Esophagus muscularis mucosa (tissue), 4 donors: ENCODE results near the gene OLFML3. TPM values are rescaled to one million over a fixed set of nuclear protein-coding genes. Genes with fewer than 3 reads are reported as not detected.
A peak's percentile ranks its signal among the peaks of the same experiment; 100 is the strongest.

Source experiments
- DNase-seq: peaks from one replicate; pipeline ENCODE4 v3.0.0-alpha.2; 2017; ENCODE audit errors: extremely low spot score
- H3K27ac ChIP-seq, 4 donors: fragments of 200-600 bp; sonication (generic); replicated peaks in 1 of 4; 1 replicate in 3 of 4; 2 replicates in 1 of 4; pipeline ENCODE4 v1.5.1; 2016 to 2019; ENCODE audit warnings: mild to moderate bottlenecking in 1 of 4
- H3K27me3 ChIP-seq, 4 donors: fragments of 200-600 bp; sonication (generic); one replicate each; pipeline versions ENCODE4 v1.5.1 to v1.6.0; 2016 to 2019
- H3K36me3 ChIP-seq, 4 donors: fragments of 200-600 bp; sonication (generic); one replicate each; pipeline ENCODE4 v1.5.1; 2016 to 2019
- H3K4me1 ChIP-seq, 4 donors: fragments of 200-600 bp; sonication (generic); one replicate each; pipeline ENCODE4 v1.5.1; 2016 to 2019
- H3K4me3 ChIP-seq, 4 donors: fragments of 200-600 bp; sonication (generic); 1 replicate in 2 of 4; 2 replicates in 2 of 4; pipeline ENCODE4 v1.5.1; 2016 to 2019; ENCODE audit warnings: mild to moderate bottlenecking in 4 of 4, moderate library complexity in 1 of 4
- H3K9me3 ChIP-seq, 4 donors: fragments of 200-600 bp; sonication (generic); 1 replicate in 3 of 4; 2 replicates in 1 of 4; pipeline ENCODE4 v1.5.1; 2016 to 2019
- EP300 ChIP-seq: sonication (generic); formaldehyde crosslinking; IDR thresholded peaks from one replicate; pipeline ENCODE4 v1.6.1; 2017; ENCODE audit warnings: antibody characterized with exemption
- POLR2A ChIP-seq: fragments of 450-650 bp; IDR thresholded peaks from one replicate; pipeline ENCODE4 v1.6.1; 2017; ENCODE audit warnings: antibody characterized with exemption, moderate library complexity, mild to moderate bottlenecking, low read depth
- POLR2AphosphoS5 ChIP-seq, 2 donors: sonication (generic); formaldehyde crosslinking; IDR thresholded peaks; one replicate each; pipeline ENCODE4 v1.6.1; 2017; ENCODE audit warnings: antibody characterized with exemption in 2 of 2
- WGBS: methylation state at CpG from one replicate; pipeline ENCODE4 v1.1.5; 2018; 5-methylcytosine and 5-hydroxymethylcytosine counted together
- intact Hi-C: fragments of 100-400 bp; cut with DNase I; formaldehyde crosslinking; loops from one replicate; pipeline ENCODE4 v1.15.1; 2023
- total RNA-seq, 4 donors: library from RNA; depleted of rRNA; stranded (reverse); fragments of >200 nt; gene quantifications; one replicate each; pipeline versions ENCODE4 v1.1.0 to v1.2.1, GENCODE V29; 2016
- TF ChIP-seq, protein P1 (sequence below), 3 experiments: fragments of 200-600 bp in 2 of 3; fragments of 450-650 bp in 1 of 3; sonication (generic) in 2 of 3; IDR thresholded peaks; one replicate each; pipeline ENCODE4 v1.5.1; 2017 to 2019; ENCODE audit warnings: antibody characterized with exemption in 3 of 3, mild to moderate bottlenecking in 2 of 3, moderate library complexity in 1 of 3

Gene OLFML3
- total RNA-seq, 4 donors from 2014 or later, result 57.7 to 109 (median 67.4) TPM

- no peak for TF ChIP-seq EP300
- TF ChIP-seq, protein P1, sequence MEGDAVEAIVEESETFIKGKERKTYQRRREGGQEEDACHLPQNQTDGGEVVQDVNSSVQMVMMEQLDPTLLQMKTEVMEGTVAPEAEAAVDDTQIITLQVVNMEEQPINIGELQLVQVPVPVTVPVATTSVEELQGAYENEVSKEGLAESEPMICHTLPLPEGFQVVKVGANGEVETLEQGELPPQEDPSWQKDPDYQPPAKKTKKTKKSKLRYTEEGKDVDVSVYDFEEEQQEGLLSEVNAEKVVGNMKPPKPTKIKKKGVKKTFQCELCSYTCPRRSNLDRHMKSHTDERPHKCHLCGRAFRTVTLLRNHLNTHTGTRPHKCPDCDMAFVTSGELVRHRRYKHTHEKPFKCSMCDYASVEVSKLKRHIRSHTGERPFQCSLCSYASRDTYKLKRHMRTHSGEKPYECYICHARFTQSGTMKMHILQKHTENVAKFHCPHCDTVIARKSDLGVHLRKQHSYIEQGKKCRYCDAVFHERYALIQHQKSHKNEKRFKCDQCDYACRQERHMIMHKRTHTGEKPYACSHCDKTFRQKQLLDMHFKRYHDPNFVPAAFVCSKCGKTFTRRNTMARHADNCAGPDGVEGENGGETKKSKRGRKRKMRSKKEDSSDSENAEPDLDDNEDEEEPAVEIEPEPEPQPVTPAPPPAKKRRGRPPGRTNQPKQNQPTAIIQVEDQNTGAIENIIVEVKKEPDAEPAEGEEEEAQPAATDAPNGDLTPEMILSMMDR (IDR thresholded peaks at IDR 0.05), result no peak
- TF ChIP-seq POLR2AphosphoS5 (IDR thresholded peaks at IDR 0.05), result no peak
- TF ChIP-seq POLR2A, result no peak
- peaks cover 26 to 56% (median 48%) of the 10 kb centered on the region in 4 donors for H3K4me1 ChIP-seq
- H3K9me3 ChIP-seq, result no peaks in the 10 kb centered on the region
- no peaks in the 10 kb centered on the region for H3K27me3 ChIP-seq
- H3K36me3 ChIP-seq, result peaks cover 32 to 55% (median 41%) of the 10 kb centered on the region in 4 donors
- H3K27ac ChIP-seq, result no peak overlapping the region
- intact Hi-C loops, result loop anchor here (5.0 to 10.0 kb wide), 3 partner anchors 63 to 242 kb away; no protein-coding TSS in a partner anchor
- no peak for DNase-seq
- no peak overlapping the region for H3K4me3 ChIP-seq
- 64% methylated on average over 4 of the region's 4 CpGs for WGBS
Observed at GRCh38 chr1:113975211-113975895, 3.9 kb upstream of the OLFML3 start.

DNA sequence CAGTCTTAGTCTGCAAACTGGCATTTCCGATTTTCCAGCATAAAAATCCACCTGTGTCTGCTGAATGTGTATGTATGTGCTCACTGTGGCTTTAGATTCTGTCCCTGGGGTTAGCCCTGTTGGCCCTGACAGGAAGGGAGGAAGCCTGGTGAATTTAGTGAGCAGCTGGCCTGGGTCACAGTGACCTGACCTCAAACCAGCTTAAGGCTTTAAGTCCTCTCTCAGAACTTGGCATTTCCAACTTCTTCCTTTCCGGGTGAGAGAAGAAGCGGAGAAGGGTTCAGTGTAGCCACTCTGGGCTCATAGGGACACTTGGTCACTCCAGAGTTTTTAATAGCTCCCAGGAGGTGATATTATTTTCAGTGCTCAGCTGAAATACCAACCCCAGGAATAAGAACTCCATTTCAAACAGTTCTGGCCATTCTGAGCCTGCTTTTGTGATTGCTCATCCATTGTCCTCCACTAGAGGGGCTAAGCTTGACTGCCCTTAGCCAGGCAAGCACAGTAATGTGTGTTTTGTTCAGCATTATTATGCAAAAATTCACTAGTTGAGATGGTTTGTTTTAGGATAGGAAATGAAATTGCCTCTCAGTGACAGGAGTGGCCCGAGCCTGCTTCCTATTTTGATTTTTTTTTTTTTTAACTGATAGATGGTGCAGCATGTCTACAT is 2.5 kb upstream of the OLFML3 start:
- Histone ChIP-seq H3K27ac (peak overlapping the region; percentile 15 to 54 (median 40)), H3K27me3 (no peaks in the 10 kb centered on the region), H3K9me3 (no peaks in the 10 kb centered on the region), H3K36me3 (peaks cover 18 to 41% (median 27%) of the 10 kb centered on the region in 4 donors), H3K4me3 (no peak overlapping the region), H3K4me1 (peaks cover 26 to 69% (median 62%) of the 10 kb centered on the region in 4 donors)
- DNase-seq, result no peak
- TF ChIP-seq POLR2AphosphoS5 (IDR thresholded peaks at IDR 0.05) (peak in 1 of 2 donors; percentile 7), EP300 (no peak), POLR2A (no peak)
- TF ChIP-seq, protein P1 (IDR thresholded peaks at IDR 0.05), result peak; percentile 26 to 44 (median 30)
- 63% methylated on average over 4 of the region's 4 CpGs for WGBS
- intact Hi-C loops, result loop anchor here (5.0 to 10.0 kb wide), 3 partner anchors 64 to 241 kb away; no protein-coding TSS in a partner anchor

GRCh38 chr1:113977906-113978305 is 1.4 kb upstream of the OLFML3 start:
- peaks cover 32 to 80% (median 73%) of the 10 kb centered on the region in 4 donors for H3K4me1 ChIP-seq
- no peak for TF ChIP-seq POLR2AphosphoS5 (IDR thresholded peaks at IDR 0.05)
- TF ChIP-seq EP300, result no peak
- no peak for TF ChIP-seq POLR2A
- TF ChIP-seq, protein P1 (IDR thresholded peaks at IDR 0.05), result no peak
- 66% methylated on average over 3 of the region's 3 CpGs for WGBS

DNA sequence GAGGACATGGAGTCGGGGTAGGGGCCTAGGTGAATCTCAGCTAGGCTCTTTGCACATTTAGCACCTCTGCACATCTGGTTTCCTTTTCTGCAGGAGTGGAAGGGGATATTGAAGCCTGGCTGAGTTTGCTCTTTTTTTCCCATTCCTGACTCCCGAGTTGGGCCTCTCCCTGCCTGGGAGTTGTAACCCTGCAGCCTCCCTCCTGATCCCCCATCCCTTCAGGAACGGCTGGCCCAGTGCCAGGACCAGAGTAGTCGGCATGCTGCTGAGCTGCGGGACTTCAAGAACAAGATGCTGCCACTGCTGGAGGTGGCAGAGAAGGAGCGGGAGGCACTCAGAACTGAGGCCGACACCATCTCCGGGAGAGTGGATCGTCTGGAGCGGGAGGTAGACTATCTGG is 836 bp downstream of the OLFML3 start:
- TF ChIP-seq EP300 (no peak), POLR2AphosphoS5 (IDR thresholded peaks at IDR 0.05) (peak in 1 of 2 donors; percentile 3)
- TF ChIP-seq, protein P1 (IDR thresholded peaks at IDR 0.05), result no peak
- intact Hi-C loops, result no loop called here
- WGBS, result 27% methylated on average over 10 of the region's 10 CpGs
- Histone ChIP-seq H3K4me3 (peak overlapping the region; percentile 46 to 54 (median 48)), H3K27me3 (no peaks in the 10 kb centered on the region), H3K9me3 (no peaks in the 10 kb centered on the region), H3K4me1 (peaks cover 43 to 96% (median 91%) of the 10 kb centered on the region in 4 donors), H3K36me3 (peaks cover 0 to 8% (median 2%) of the 10 kb centered on the region in 4 donors), H3K27ac (peak overlapping the region; percentile 77 to 84 (median 80))
- no peak for DNase-seq

More at GRCh38 chr1:113977906-113978305, 1.4 kb upstream of the OLFML3 start:
- peaks cover 6 to 30% (median 16%) of the 10 kb centered on the region in 4 donors for H3K36me3 ChIP-seq
- H3K4me3 ChIP-seq, result no peak overlapping the region
- no peaks in the 10 kb centered on the region for H3K27me3 ChIP-seq
- intact Hi-C loops, result loop anchor here (2.0 to 10.0 kb wide), 4 partner anchors 66 to 305 kb away; no protein-coding TSS in a partner anchor
- no peak for DNase-seq
- H3K9me3 ChIP-seq, result no peaks in the 10 kb centered on the region
- peak overlapping the region in 2 of 4 donors; percentile 77 to 78 for H3K27ac ChIP-seq
